HepG2 (cell line): ENCODE results near the gene AGXT. TPM values are rescaled to one million over a fixed set of nuclear protein-coding genes. Genes with fewer than 3 reads are reported as not detected.

ENCODE experiments used
- CHD4 ChIP-seq: fragments of 200-600 bp; sonication (generic); IDR thresholded peaks from 2 replicates; pipeline ENCODE4 v1.7.0; 2017; ENCODE audit warnings: mild to moderate bottlenecking, low read length, borderline replicate concordance
- DPF2 ChIP-seq: sonication (generic); formaldehyde crosslinking; IDR thresholded peaks from 2 replicates; pipeline ENCODE4 v1.4.0; 2020; ENCODE audit warnings: mild to moderate bottlenecking, low read depth, missing genetic modification reagents, borderline replicate concordance
- GLI4 ChIP-seq: sonication (generic); formaldehyde crosslinking; IDR thresholded peaks from 2 replicates; pipeline ENCODE4 v1.5.1; 2020; ENCODE audit warnings: missing genetic modification reagents, mild to moderate bottlenecking, moderate library complexity, borderline replicate concordance
- HMG20A ChIP-seq: IDR thresholded peaks from 2 replicates; pipeline ENCODE4 v1.6.1; 2016; ENCODE audit warnings: borderline replicate concordance
- JUN ChIP-seq: sonication (generic); formaldehyde crosslinking; IDR thresholded peaks from 2 replicates; pipeline ENCODE4 v1.4.0; 2020; ENCODE audit warnings: mild to moderate bottlenecking, missing genetic modification reagents
- MAFK ChIP-seq, 2 experiments: IDR thresholded peaks in 1 of 2; conservative IDR thresholded peaks in 1 of 2; 2 replicates each; pipeline ENCODE4 v1.6.1; 2011; ENCODE audit warnings: improper control_type of control experiment in 2 of 2, low read length in 2 of 2
- MLLT10 ChIP-seq: sonication (generic); formaldehyde crosslinking; IDR thresholded peaks from 2 replicates; pipeline ENCODE4 v1.4.0; 2020; ENCODE audit warnings: missing genetic modification reagents
- NFKBIZ ChIP-seq: IDR thresholded peaks from 2 replicates; pipeline ENCODE4 v1.6.1; 2018; ENCODE audit warnings: missing genetic modification reagents, missing compliant biosample characterization
- ONECUT2 ChIP-seq: sonication (generic); formaldehyde crosslinking; IDR thresholded peaks from 2 replicates; pipeline ENCODE4 v1.4.0; 2020; ENCODE audit warnings: missing genetic modification reagents
- RELA ChIP-seq: sonication (generic); formaldehyde crosslinking; IDR thresholded peaks from 2 replicates; pipeline ENCODE4 v1.4.0; 2020; ENCODE audit warnings: missing genetic modification reagents
- SIN3A ChIP-seq: IDR thresholded peaks from 2 replicates; pipeline ENCODE4 v1.6.1; 2011; ENCODE audit warnings: low read depth, mild to moderate bottlenecking, control low read depth, low read length, borderline replicate concordance
- ZFP36L1 ChIP-seq: sonication (generic); formaldehyde crosslinking; IDR thresholded peaks from 2 replicates; pipeline ENCODE4 v1.8.0; 2022; ENCODE audit warnings: mild to moderate bottlenecking, missing genetic modification reagents, moderate library complexity
- ZNF136 ChIP-seq: sonication (generic); formaldehyde crosslinking; IDR thresholded peaks from 2 replicates; pipeline ENCODE4 v1.8.1; 2022; ENCODE audit warnings: low read depth, mild to moderate bottlenecking, moderate library complexity, missing genetic modification reagents
- ZNF337 ChIP-seq: sonication (generic); formaldehyde crosslinking; IDR thresholded peaks from 2 replicates; pipeline ENCODE4 v1.5.1; 2020; ENCODE audit warnings: missing genetic modification reagents, low read depth, mild to moderate bottlenecking, borderline replicate concordance
- ZNF672 ChIP-seq: sonication (generic); formaldehyde crosslinking; IDR thresholded peaks from 2 replicates; pipeline ENCODE4 v1.8.1; 2022; ENCODE audit warnings: missing genetic modification reagents
- polyA plus RNA-seq, 8 experiments: library from polyadenylated mRNA; depleted of rRNA in 3 of 8; stranded (reverse) in 7 of 8; unstranded in 1 of 8; fragments of >200 nt; fragmentation: Illumina TruSeq in 4 of 8; extraction: Trizol in 4 of 8; gene quantifications; 2 replicates each; pipeline versions ENCODE4 v1.2.1 to v1.2.3, GENCODE V29; 2011 to 2016; ENCODE audit warnings: low read depth in 4 of 8, missing spikeins in 1 of 8, mixed read lengths in 1 of 8; ENCODE audit not compliant: insufficient read depth in 1 of 8
- total RNA-seq, 5 experiments: library from RNA; depleted of rRNA; stranded (reverse); fragments of >200 nt; fragmentation: Illumina TruSeq; extraction: Trizol; gene quantifications; 2 replicates each; pipeline ENCODE4 v1.2.3, GENCODE V29; 2016; ENCODE audit warnings: low read depth in 1 of 5
- TF ChIP-seq, protein P1 (sequence below): IDR thresholded peaks from 2 replicates; pipeline ENCODE4 v1.6.1; 2016
- TF ChIP-seq, protein P2 (sequence below): sonication (generic); formaldehyde crosslinking; IDR thresholded peaks from 2 replicates; pipeline ENCODE4 v1.4.0; 2020; ENCODE audit warnings: mild to moderate bottlenecking, low read depth, missing genetic modification reagents
- TF ChIP-seq, protein P3 (sequence below): sonication (generic); formaldehyde crosslinking; IDR thresholded peaks from 2 replicates; pipeline ENCODE4 v1.8.1; 2023; ENCODE audit warnings: mild to moderate bottlenecking, inconsistent platforms, moderate library complexity, missing genetic modification reagents, borderline replicate concordance
- TF ChIP-seq, protein P4 (sequence below): sonication (generic); formaldehyde crosslinking; IDR thresholded peaks from 2 replicates; pipeline ENCODE4 v1.8.0; 2022; ENCODE audit warnings: mild to moderate bottlenecking, missing genetic modification reagents; ENCODE audit not compliant: insufficient replicate concordance
- TF ChIP-seq, protein P5 (sequence below), 2 experiments: sonication (generic) in 1 of 2; formaldehyde crosslinking in 1 of 2; IDR thresholded peaks; 2 replicates each; pipeline versions ENCODE4 v1.5.1 to v1.6.1; 2011 to 2020; ENCODE audit warnings: borderline replicate concordance in 1 of 2, low read depth in 1 of 2, low read length in 1 of 2, mild to moderate bottlenecking in 1 of 2, missing genetic modification reagents in 1 of 2, moderate library complexity in 1 of 2

AGXT gene
- total and polyA plus RNA-seq, 2 of the 13 experiments (the other 11 are each of a cell fraction or from before 2014, with no cell fraction given), result 41.9 to 96.1 TPM

DNA sequence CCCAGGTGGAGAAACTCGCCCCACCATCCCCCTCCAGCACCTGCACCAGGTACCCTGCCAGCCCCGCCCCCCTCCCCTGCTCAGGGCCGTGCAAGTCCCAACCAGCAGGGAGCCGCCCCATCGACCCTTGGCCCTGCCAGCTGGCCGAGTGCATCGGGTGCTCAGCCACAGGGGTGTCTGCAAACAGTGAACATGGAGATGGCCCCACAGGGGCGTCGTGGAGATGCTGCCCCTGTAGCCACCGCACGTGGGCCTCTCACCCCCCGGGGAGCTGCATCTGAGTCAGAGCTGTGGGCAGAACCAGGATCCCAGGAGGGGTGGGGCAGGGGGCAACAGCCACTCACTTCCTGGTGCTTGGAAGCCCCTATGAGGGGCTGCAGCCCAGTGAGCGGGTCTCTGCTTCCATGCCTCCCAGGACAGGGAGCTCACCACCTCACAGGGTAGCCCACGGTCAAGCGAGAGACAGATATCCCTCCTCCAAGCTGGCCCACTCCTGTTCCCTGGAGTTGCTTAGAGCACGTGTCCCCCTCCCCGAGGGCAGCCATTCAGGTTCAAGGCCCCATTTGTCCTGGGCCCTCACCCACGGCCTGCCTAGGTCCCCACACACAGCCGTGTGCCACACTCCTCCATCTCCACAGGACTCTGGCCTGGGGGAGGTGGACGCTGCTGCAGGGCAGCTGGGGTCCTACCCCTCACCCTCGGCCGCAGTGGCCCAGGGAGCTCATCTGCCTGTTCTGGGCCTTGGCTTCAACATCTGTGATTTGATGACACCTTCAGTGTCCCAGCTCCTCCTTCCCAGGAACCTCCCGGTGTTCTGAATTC, 28.5 kb downstream of the AGXT start (continued):
- TF ChIP-seq SIN3A, result 0 out of 2 replicates have a peak, but pooled peaks have one; percentile 34
- TF ChIP-seq, protein P1, sequence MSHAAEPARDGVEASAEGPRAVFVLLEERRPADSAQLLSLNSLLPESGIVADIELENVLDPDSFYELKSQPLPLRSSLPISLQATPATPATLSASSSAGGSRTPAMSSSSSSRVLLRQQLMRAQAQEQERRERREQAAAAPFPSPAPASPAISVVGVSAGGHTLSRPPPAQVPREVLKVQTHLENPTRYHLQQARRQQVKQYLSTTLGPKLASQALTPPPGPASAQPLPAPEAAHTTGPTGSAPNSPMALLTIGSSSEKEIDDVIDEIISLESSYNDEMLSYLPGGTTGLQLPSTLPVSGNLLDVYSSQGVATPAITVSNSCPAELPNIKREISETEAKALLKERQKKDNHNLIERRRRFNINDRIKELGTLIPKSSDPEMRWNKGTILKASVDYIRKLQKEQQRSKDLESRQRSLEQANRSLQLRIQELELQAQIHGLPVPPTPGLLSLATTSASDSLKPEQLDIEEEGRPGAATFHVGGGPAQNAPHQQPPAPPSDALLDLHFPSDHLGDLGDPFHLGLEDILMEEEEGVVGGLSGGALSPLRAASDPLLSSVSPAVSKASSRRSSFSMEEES (CRISPR knock-in tag), result no peak; the same call in 1 of the 2 replicates
- TF ChIP-seq RELA (CRISPR knock-in tag), result no peak
- no peak for TF ChIP-seq JUN (CRISPR knock-in tag)
- TF ChIP-seq, protein P2, sequence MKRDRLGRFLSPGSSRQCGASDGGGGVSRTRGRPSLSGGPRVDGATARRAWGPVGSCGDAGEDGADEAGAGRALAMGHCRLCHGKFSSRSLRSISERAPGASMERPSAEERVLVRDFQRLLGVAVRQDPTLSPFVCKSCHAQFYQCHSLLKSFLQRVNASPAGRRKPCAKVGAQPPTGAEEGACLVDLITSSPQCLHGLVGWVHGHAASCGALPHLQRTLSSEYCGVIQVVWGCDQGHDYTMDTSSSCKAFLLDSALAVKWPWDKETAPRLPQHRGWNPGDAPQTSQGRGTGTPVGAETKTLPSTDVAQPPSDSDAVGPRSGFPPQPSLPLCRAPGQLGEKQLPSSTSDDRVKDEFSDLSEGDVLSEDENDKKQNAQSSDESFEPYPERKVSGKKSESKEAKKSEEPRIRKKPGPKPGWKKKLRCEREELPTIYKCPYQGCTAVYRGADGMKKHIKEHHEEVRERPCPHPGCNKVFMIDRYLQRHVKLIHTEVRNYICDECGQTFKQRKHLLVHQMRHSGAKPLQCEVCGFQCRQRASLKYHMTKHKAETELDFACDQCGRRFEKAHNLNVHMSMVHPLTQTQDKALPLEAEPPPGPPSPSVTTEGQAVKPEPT (CRISPR knock-in tag), result peak; percentile 86
- no peak for TF ChIP-seq NFKBIZ (CRISPR knock-in tag)
- TF ChIP-seq ZNF337, result no peak
- TF ChIP-seq ONECUT2 (CRISPR knock-in tag), result no peak
- no peak for TF ChIP-seq CHD4
- TF ChIP-seq ZFP36L1 (CRISPR knock-in tag), result no peak
- TF ChIP-seq, protein P3, sequence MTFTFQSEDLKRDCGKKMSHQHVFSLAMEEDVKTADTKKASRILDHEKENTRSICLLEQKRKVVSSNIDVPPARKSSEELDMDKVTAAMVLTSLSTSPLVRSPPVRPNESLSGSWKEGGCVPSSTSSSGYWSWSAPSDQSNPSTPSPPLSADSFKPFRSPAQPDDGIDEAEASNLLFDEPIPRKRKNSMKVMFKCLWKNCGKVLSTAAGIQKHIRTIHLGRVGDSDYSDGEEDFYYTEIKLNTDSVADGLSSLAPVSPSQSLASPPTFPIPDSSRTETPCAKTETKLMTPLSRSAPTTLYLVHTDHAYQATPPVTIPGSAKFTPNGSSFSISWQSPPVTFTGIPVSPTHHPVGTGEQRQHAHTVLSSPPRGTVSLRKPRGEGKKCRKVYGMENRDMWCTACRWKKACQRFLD (CRISPR knock-in tag), result 0 out of 2 replicates have a peak, but pooled peaks have one; percentile 56
- TF ChIP-seq, protein P4, sequence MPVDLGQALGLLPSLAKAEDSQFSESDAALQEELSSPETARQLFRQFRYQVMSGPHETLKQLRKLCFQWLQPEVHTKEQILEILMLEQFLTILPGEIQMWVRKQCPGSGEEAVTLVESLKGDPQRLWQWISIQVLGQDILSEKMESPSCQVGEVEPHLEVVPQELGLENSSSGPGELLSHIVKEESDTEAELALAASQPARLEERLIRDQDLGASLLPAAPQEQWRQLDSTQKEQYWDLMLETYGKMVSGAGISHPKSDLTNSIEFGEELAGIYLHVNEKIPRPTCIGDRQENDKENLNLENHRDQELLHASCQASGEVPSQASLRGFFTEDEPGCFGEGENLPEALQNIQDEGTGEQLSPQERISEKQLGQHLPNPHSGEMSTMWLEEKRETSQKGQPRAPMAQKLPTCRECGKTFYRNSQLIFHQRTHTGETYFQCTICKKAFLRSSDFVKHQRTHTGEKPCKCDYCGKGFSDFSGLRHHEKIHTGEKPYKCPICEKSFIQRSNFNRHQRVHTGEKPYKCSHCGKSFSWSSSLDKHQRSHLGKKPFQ (CRISPR knock-in tag), result no peak
- TF ChIP-seq HMG20A (CRISPR knock-in tag), result no peak
- no peak for TF ChIP-seq ZNF136 (CRISPR knock-in tag)
- peak; percentile 52; the same call in 1 of the 2 replicates for TF ChIP-seq ZNF672 (CRISPR knock-in tag)
- TF ChIP-seq MLLT10 (CRISPR knock-in tag), result no peak
- TF ChIP-seq GLI4, result peak; percentile 47; the same call in 1 of the 2 replicates
- TF ChIP-seq, protein P5, sequence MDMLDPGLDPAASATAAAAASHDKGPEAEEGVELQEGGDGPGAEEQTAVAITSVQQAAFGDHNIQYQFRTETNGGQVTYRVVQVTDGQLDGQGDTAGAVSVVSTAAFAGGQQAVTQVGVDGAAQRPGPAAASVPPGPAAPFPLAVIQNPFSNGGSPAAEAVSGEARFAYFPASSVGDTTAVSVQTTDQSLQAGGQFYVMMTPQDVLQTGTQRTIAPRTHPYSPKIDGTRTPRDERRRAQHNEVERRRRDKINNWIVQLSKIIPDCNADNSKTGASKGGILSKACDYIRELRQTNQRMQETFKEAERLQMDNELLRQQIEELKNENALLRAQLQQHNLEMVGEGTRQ (IDR thresholded peaks at IDR 0.05; ENCODE audit: low read depth, low read length), result no peak
- TF ChIP-seq, protein P5 (CRISPR knock-in tag; IDR thresholded peaks at IDR 0.05; ENCODE audit: borderline replicate concordance), result no peak
- no peak for TF ChIP-seq MAFK (conservative IDR thresholded peaks at IDR 0.05 in 1 of 2, IDR thresholded peaks at IDR 0.05 in 1 of 2; ENCODE audit: low read length in 2 of 2)
- TF ChIP-seq DPF2 (CRISPR knock-in tag), result peak; percentile 71
